Keratinocyte (primary cell): ENCODE results near the gene DIP2C. TPM values are rescaled to one million over a fixed set of nuclear protein-coding genes. Genes with fewer than 3 reads are reported as not detected.

Experiments
- DNase-seq: peaks from one replicate; pipeline ENCODE4 v3.0.0-alpha.2; 2011; ENCODE audit warnings: low read depth, missing footprints, low spot score
- FAIRE-seq: peaks from 2 replicates; lab custom pipeline; 2011; peaks lifted over from hg19 to GRCh38; lab: Jason Lieb, UNC
- H2AFZ ChIP-seq: 2 replicates; pipeline ENCODE4 v1.6.0; 2012; ENCODE audit warnings: low read length, control low read depth, inconsistent platforms; ENCODE audit not compliant: control insufficient read depth
- H3K27ac ChIP-seq: 2 replicates; pipeline ENCODE4 v1.5.1; 2011; ENCODE audit warnings: low read length; ENCODE audit not compliant: control insufficient read depth, insufficient read depth
- H3K27me3 ChIP-seq: 3 replicates; pipeline ENCODE4 v1.6.0; 2011; ENCODE audit warnings: low read length; ENCODE audit not compliant: control insufficient read depth, insufficient read depth; ENCODE audit errors: extremely low read depth
- H3K36me3 ChIP-seq, 2 experiments: 2 replicates in 1 of 2; 3 replicates in 1 of 2; pipeline ENCODE4 v1.5.1; 2011; ENCODE audit warnings: low read length in 2 of 2, mild to moderate bottlenecking in 1 of 2; ENCODE audit not compliant: control insufficient read depth in 2 of 2, insufficient read depth in 2 of 2; ENCODE audit errors: extremely low read depth in 1 of 2
- H3K4me1 ChIP-seq: 3 replicates; pipeline ENCODE4 v1.5.1; 2011; ENCODE audit warnings: low read length; ENCODE audit not compliant: control insufficient read depth, insufficient read depth; ENCODE audit errors: extremely low read depth
- H3K4me2 ChIP-seq: 3 replicates; pipeline ENCODE4 v1.6.0; 2011; ENCODE audit warnings: low read depth, low read length; ENCODE audit not compliant: control insufficient read depth, insufficient read depth; ENCODE audit errors: extremely low read depth
- H3K4me3 ChIP-seq, 3 experiments: fragments of 200-600 bp in 1 of 3; sonication (generic) in 1 of 3; 2 replicates in 2 of 3; 3 replicates in 1 of 3; pipeline ENCODE4 v1.5.1; 2011 to 2016; ENCODE audit warnings: low read length in 3 of 3, mild to moderate bottlenecking in 3 of 3, control low read depth in 2 of 3, inconsistent platforms in 1 of 3, low read depth in 1 of 3, mixed read lengths in 1 of 3, mixed run types in 1 of 3, moderate library complexity in 1 of 3; ENCODE audit not compliant: control insufficient read depth in 2 of 3, insufficient read depth in 2 of 3; ENCODE audit errors: extremely low read depth in 1 of 3
- H3K79me2 ChIP-seq: 2 replicates; pipeline ENCODE4 v1.6.0; 2012; ENCODE audit warnings: low read length; ENCODE audit not compliant: control insufficient read depth, insufficient read depth
- H3K9ac ChIP-seq: 3 replicates; pipeline ENCODE4 v1.6.0; 2011; ENCODE audit warnings: low read length; ENCODE audit not compliant: control insufficient read depth, insufficient read depth; ENCODE audit errors: extremely low read depth
- H3K9me1 ChIP-seq: 3 replicates; pipeline ENCODE4 v1.6.0; 2011; ENCODE audit warnings: low read length; ENCODE audit not compliant: control insufficient read depth, insufficient read depth; ENCODE audit errors: extremely low read depth
- H3K9me3 ChIP-seq: 2 replicates; pipeline ENCODE4 v1.5.1; 2012; ENCODE audit warnings: low read depth, low read length; ENCODE audit not compliant: control insufficient read depth
- H4K20me1 ChIP-seq: 3 replicates; pipeline ENCODE4 v1.6.0; 2011; ENCODE audit warnings: low read length; ENCODE audit not compliant: control insufficient read depth, insufficient read depth; ENCODE audit errors: extremely low read depth
- CTCF ChIP-seq, 3 experiments: IDR thresholded peaks in 1 of 3; conservative IDR thresholded peaks in 1 of 3; optimal IDR thresholded peaks in 1 of 3; 2 replicates in 2 of 3; 3 replicates in 1 of 3; pipeline versions ENCODE3 to v1.5.1; 2011; ENCODE audit warnings: low read length in 3 of 3, mild to moderate bottlenecking in 3 of 3, moderate library complexity in 2 of 3, control low read depth in 1 of 3, inconsistent platforms in 1 of 3; ENCODE audit not compliant: insufficient read depth in 2 of 3; ENCODE audit errors: extremely low read depth in 1 of 3
- EZH2 ChIP-seq: IDR thresholded peaks from one replicate; pipeline ENCODE4 v1.6.1; 2012; ENCODE audit warnings: inconsistent platforms, mild to moderate bottlenecking, low read length, moderate library complexity
- dilution Hi-C: fragments of 300-500 bp; cut with MboI; formaldehyde crosslinking; loops from one replicate; pipeline ENCODE4 v1.7.0; 2020; ENCODE audit warnings: low sequenced_read_pairs; ENCODE audit not compliant: extremely low pct_ligation_motif_present
- polyA plus RNA-seq, 5 experiments: library from polyadenylated mRNA; depleted of rRNA in 3 of 5; stranded (reverse) in 3 of 5; stranded (forward) in 1 of 5; unstranded in 1 of 5; fragments of >200 nt; gene quantifications; 1 replicate in 1 of 5; 2 replicates in 3 of 5; 3 replicates in 1 of 5; pipeline versions ENCODE4 v1.2.1 to v1.2.3, GENCODE V29; 2011 to 2012; ENCODE audit warnings: missing spikeins in 2 of 5, low read depth in 1 of 5, low replicate concordance in 1 of 5

DIP2C gene
- polyA plus RNA-seq, 1 donor (not counting 4 experiments of a cell fraction or from before 2014, with no cell fraction given), result 1.3 TPM

GRCh38 chr10:483261-483660, 206.2 kb downstream of the DIP2C start:
- Histone ChIP-seq H3K27ac (no peak overlapping the region), H3K27me3 (no peaks in the 10 kb centered on the region), H3K4me3 (no peak overlapping the region), H3K9me1 (no peaks in the 10 kb centered on the region), H3K4me1 (peaks cover 14% of the 10 kb centered on the region), H3K9ac (no peak overlapping the region), H4K20me1 (no peaks in the 10 kb centered on the region), H3K4me2 (no peak overlapping the region), H3K79me2 (no peaks in the 10 kb centered on the region), H3K36me3 (no peaks in the 10 kb centered on the region), H3K9me3 (peaks cover 2% of the 10 kb centered on the region), H2AFZ (no peak overlapping the region)
- DNase-seq (no peak), FAIRE-seq (no peak)
- TF ChIP-seq EZH2 (no peak), CTCF (optimal IDR thresholded peaks at IDR 0.05 in 1 of 3, IDR thresholded peaks at IDR 0.05 in 1 of 3, conservative IDR thresholded peaks at IDR 0.05 in 1 of 3; ENCODE audit: extremely low read depth in 1 of 3, insufficient read depth in 2 of 3, low read length in 3 of 3) (no peak)
- dilution Hi-C loops, result no loop called here

GRCh38 chr10:482848-483247, 206.6 kb downstream of the DIP2C start:
- H3K9me3 ChIP-seq, result peaks cover 2% of the 10 kb centered on the region
- TF ChIP-seq CTCF (optimal IDR thresholded peaks at IDR 0.05 in 1 of 3, IDR thresholded peaks at IDR 0.05 in 1 of 3, conservative IDR thresholded peaks at IDR 0.05 in 1 of 3; ENCODE audit: extremely low read depth in 1 of 3, insufficient read depth in 2 of 3, low read length in 3 of 3) (no peak), EZH2 (no peak)
- no peak for FAIRE-seq
- H2AFZ ChIP-seq, result no peak overlapping the region
- H4K20me1 ChIP-seq, result no peaks in the 10 kb centered on the region
- H3K27me3 ChIP-seq, result no peaks in the 10 kb centered on the region
- dilution Hi-C loops, result no loop called here
- no peak overlapping the region for H3K4me3 ChIP-seq
- no peak overlapping the region for H3K4me2 ChIP-seq
- H3K27ac ChIP-seq, result no peak overlapping the region
- DNase-seq, result no peak
- no peaks in the 10 kb centered on the region for H3K36me3 ChIP-seq
- H3K79me2 ChIP-seq, result no peaks in the 10 kb centered on the region
- H3K9ac ChIP-seq, result no peak overlapping the region
- peaks cover 14% of the 10 kb centered on the region for H3K4me1 ChIP-seq
- H3K9me1 ChIP-seq, result no peaks in the 10 kb centered on the region
